ENCODE results near the gene GEMIN5.

- TF ChIP-seq ELF1 (IDR thresholded peaks at IDR 0.05) (no peak), REST (IDR thresholded peaks at IDR 0.05; ENCODE audit: low read depth, low read length) (no peak), CTCF (IDR thresholded peaks at IDR 0.05) (no peak), FOXM1 (IDR thresholded peaks at IDR 0.05; ENCODE audit: low read depth) (no peak), RAD21 (IDR thresholded peaks at IDR 0.05; ENCODE audit: low read length) (no peak), POLR2AphosphoS5 (IDR thresholded peaks at IDR 0.05; ENCODE audit: low read depth, low read length) (no peak), RFX5 (IDR thresholded peaks at IDR 0.05; ENCODE audit: low read length) (no peak), EZH2phosphoT487 (IDR thresholded peaks at IDR 0.05; ENCODE audit: borderline replicate concordance, low read depth) (no peak), JUND (IDR thresholded peaks at IDR 0.05) (no peak)
Measured at GRCh38 chr5:154863291-154864080, 74.5 kb downstream of the GEMIN5 start.
